ENCODE measurements around the gene FGGY. TPM values are rescaled to one million over a fixed set of nuclear protein-coding genes. Genes with fewer than 3 reads are reported as not detected.

FGGY gene
- total RNA-seq, 1 experiment from 2014 or later, result 12.0 TPM

DNA sequence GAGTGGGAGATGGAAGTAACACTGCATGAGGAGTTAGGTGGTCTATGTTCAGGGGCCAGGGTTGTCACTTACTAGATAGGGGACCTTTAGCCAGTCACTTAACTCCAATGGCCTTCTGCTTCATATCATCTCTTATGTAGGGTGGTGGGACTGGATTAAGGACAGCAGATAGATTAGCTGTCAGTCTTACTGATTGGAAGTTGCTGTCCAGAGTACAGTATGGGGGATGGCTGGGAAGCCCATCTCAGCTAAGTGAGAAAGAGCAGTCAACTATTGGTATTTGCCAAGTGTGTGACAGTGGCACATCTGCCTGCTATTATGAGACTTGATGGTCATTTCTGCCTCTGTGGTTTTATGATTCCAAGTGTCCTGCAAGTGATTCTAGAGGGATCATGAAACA lies 130.9 kb downstream of the FGGY start:
- Mint-ChIP-seq H3K4me1 (no peaks in the 10 kb centered on the region; the same call in 1 of the 2 replicates), H3K27me3 (ENCODE audit: low read depth) (no peaks in the 10 kb centered on the region), H3K36me3 (no peaks in the 10 kb centered on the region), H3K9me3 (no peaks in the 10 kb centered on the region), H3K4me3 (no peak overlapping the region), H3K27ac (no peak overlapping the region)
- ATAC-seq (no peak), DNase-seq (ENCODE audit: low spot score) (no peak)
- TF ChIP-seq, protein P1, sequence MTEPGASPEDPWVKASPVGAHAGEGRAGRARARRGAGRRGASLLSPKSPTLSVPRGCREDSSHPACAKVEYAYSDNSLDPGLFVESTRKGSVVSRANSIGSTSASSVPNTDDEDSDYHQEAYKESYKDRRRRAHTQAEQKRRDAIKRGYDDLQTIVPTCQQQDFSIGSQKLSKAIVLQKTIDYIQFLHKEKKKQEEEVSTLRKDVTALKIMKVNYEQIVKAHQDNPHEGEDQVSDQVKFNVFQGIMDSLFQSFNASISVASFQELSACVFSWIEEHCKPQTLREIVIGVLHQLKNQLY (CRISPR knock-in tag; IDR thresholded peaks at IDR 0.05), result no peak
- TF ChIP-seq, protein P2, sequence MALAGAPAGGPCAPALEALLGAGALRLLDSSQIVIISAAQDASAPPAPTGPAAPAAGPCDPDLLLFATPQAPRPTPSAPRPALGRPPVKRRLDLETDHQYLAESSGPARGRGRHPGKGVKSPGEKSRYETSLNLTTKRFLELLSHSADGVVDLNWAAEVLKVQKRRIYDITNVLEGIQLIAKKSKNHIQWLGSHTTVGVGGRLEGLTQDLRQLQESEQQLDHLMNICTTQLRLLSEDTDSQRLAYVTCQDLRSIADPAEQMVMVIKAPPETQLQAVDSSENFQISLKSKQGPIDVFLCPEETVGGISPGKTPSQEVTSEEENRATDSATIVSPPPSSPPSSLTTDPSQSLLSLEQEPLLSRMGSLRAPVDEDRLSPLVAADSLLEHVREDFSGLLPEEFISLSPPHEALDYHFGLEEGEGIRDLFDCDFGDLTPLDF (CRISPR knock-in tag; IDR thresholded peaks at IDR 0.05), result no peak
- TF ChIP-seq, protein P3, sequence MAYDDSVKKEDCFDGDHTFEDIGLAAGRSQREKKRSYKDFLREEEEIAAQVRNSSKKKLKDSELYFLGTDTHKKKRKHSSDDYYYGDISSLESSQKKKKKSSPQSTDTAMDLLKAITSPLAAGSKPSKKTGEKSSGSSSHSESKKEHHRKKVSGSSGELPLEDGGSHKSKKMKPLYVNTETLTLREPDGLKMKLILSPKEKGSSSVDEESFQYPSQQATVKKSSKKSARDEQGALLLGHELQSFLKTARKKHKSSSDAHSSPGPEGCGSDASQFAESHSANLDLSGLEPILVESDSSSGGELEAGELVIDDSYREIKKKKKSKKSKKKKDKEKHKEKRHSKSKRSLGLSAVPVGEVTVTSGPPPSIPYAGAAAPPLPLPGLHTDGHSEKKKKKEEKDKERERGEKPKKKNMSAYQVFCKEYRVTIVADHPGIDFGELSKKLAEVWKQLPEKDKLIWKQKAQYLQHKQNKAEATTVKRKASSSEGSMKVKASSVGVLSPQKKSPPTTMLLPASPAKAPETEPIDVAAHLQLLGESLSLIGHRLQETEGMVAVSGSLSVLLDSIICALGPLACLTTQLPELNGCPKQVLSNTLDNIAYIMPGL (CRISPR knock-in tag; IDR thresholded peaks at IDR 0.05), result no peak
- TF ChIP-seq HMGA2 (CRISPR knock-in tag; IDR thresholded peaks at IDR 0.05), result no peak
- TF ChIP-seq, protein P4, sequence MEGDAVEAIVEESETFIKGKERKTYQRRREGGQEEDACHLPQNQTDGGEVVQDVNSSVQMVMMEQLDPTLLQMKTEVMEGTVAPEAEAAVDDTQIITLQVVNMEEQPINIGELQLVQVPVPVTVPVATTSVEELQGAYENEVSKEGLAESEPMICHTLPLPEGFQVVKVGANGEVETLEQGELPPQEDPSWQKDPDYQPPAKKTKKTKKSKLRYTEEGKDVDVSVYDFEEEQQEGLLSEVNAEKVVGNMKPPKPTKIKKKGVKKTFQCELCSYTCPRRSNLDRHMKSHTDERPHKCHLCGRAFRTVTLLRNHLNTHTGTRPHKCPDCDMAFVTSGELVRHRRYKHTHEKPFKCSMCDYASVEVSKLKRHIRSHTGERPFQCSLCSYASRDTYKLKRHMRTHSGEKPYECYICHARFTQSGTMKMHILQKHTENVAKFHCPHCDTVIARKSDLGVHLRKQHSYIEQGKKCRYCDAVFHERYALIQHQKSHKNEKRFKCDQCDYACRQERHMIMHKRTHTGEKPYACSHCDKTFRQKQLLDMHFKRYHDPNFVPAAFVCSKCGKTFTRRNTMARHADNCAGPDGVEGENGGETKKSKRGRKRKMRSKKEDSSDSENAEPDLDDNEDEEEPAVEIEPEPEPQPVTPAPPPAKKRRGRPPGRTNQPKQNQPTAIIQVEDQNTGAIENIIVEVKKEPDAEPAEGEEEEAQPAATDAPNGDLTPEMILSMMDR (IDR thresholded peaks at IDR 0.05), result no peak
- TF ChIP-seq NR3C1 (CRISPR knock-in tag; conservative IDR thresholded peaks at IDR 0.05; ENCODE audit: low read depth), result no peak
- TF ChIP-seq TEAD4 (CRISPR knock-in tag; IDR thresholded peaks at IDR 0.05), result no peak
- TF ChIP-seq, protein P5, sequence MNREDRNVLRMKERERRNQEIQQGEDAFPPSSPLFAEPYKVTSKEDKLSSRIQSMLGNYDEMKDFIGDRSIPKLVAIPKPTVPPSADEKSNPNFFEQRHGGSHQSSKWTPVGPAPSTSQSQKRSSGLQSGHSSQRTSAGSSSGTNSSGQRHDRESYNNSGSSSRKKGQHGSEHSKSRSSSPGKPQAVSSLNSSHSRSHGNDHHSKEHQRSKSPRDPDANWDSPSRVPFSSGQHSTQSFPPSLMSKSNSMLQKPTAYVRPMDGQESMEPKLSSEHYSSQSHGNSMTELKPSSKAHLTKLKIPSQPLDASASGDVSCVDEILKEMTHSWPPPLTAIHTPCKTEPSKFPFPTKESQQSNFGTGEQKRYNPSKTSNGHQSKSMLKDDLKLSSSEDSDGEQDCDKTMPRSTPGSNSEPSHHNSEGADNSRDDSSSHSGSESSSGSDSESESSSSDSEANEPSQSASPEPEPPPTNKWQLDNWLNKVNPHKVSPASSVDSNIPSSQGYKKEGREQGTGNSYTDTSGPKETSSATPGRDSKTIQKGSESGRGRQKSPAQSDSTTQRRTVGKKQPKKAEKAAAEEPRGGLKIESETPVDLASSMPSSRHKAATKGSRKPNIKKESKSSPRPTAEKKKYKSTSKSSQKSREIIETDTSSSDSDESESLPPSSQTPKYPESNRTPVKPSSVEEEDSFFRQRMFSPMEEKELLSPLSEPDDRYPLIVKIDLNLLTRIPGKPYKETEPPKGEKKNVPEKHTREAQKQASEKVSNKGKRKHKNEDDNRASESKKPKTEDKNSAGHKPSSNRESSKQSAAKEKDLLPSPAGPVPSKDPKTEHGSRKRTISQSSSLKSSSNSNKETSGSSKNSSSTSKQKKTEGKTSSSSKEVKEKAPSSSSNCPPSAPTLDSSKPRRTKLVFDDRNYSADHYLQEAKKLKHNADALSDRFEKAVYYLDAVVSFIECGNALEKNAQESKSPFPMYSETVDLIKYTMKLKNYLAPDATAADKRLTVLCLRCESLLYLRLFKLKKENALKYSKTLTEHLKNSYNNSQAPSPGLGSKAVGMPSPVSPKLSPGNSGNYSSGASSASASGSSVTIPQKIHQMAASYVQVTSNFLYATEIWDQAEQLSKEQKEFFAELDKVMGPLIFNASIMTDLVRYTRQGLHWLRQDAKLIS (CRISPR knock-in tag; IDR thresholded peaks at IDR 0.05; ENCODE audit: borderline replicate concordance), result no peak
- TF ChIP-seq, protein P6, sequence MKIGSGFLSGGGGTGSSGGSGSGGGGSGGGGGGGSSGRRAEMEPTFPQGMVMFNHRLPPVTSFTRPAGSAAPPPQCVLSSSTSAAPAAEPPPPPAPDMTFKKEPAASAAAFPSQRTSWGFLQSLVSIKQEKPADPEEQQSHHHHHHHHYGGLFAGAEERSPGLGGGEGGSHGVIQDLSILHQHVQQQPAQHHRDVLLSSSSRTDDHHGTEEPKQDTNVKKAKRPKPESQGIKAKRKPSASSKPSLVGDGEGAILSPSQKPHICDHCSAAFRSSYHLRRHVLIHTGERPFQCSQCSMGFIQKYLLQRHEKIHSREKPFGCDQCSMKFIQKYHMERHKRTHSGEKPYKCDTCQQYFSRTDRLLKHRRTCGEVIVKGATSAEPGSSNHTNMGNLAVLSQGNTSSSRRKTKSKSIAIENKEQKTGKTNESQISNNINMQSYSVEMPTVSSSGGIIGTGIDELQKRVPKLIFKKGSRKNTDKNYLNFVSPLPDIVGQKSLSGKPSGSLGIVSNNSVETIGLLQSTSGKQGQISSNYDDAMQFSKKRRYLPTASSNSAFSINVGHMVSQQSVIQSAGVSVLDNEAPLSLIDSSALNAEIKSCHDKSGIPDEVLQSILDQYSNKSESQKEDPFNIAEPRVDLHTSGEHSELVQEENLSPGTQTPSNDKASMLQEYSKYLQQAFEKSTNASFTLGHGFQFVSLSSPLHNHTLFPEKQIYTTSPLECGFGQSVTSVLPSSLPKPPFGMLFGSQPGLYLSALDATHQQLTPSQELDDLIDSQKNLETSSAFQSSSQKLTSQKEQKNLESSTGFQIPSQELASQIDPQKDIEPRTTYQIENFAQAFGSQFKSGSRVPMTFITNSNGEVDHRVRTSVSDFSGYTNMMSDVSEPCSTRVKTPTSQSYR (CRISPR knock-in tag; IDR thresholded peaks at IDR 0.05), result no peak
- TF ChIP-seq, protein P7, sequence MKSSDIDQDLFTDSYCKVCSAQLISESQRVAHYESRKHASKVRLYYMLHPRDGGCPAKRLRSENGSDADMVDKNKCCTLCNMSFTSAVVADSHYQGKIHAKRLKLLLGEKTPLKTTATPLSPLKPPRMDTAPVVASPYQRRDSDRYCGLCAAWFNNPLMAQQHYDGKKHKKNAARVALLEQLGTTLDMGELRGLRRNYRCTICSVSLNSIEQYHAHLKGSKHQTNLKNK (CRISPR knock-in tag; IDR thresholded peaks at IDR 0.05), result no peak
- TF ChIP-seq KAT7 (CRISPR knock-in tag; IDR thresholded peaks at IDR 0.05; ENCODE audit: borderline replicate concordance), result no peak
- TF ChIP-seq ZNF317 (CRISPR knock-in tag; IDR thresholded peaks at IDR 0.05; ENCODE audit: borderline replicate concordance, low read depth), result no peak
- TF ChIP-seq NFATC4 (CRISPR knock-in tag; IDR thresholded peaks at IDR 0.05), result no peak
- no peak for TF ChIP-seq ETV6 (CRISPR knock-in tag; IDR thresholded peaks at IDR 0.05)
- TF ChIP-seq JUN (CRISPR knock-in tag; IDR thresholded peaks at IDR 0.05), result no peak
- TF ChIP-seq, protein P8, sequence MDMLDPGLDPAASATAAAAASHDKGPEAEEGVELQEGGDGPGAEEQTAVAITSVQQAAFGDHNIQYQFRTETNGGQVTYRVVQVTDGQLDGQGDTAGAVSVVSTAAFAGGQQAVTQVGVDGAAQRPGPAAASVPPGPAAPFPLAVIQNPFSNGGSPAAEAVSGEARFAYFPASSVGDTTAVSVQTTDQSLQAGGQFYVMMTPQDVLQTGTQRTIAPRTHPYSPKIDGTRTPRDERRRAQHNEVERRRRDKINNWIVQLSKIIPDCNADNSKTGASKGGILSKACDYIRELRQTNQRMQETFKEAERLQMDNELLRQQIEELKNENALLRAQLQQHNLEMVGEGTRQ (CRISPR knock-in tag; IDR thresholded peaks at IDR 0.05), result no peak
- TF ChIP-seq FOXK1 (CRISPR knock-in tag; IDR thresholded peaks at IDR 0.05), result no peak
- CTCF ChIA-PET, result no interaction called here
- POLR2A ChIA-PET, result no interaction called here

Measured in WTC11 (cell line).